CD14-positive monocyte (primary cell): ENCODE results near the gene SYNE3. TPM values are rescaled to one million over a fixed set of nuclear protein-coding genes. Genes with fewer than 3 reads are reported as not detected.
A peak's percentile ranks its signal among the peaks of the same experiment; 100 is the strongest.

Source experiments
- DNase-seq, 3 donors: peaks; one replicate each; pipeline ENCODE4 v3.0.0-alpha.2; 2011 to 2022
- H2AFZ ChIP-seq: 2 replicates; pipeline ENCODE4 v1.6.0; 2012; ENCODE audit warnings: mild to moderate bottlenecking, low read depth, low read length, inconsistent platforms; ENCODE audit not compliant: insufficient read depth, poor library complexity, severe bottlenecking
- H3K27ac ChIP-seq, 2 donors: 1 replicate in 1 of 2; 2 replicates in 1 of 2; pipeline ENCODE4 v1.5.1; 2012 to 2013; ENCODE audit warnings: low read length in 2 of 2, control low read depth in 1 of 2, inconsistent platforms in 1 of 2, low read depth in 1 of 2, mild to moderate bottlenecking in 1 of 2
- H3K27me3 ChIP-seq, 2 donors: one replicate each; pipeline versions ENCODE4 v1.6.0 to v1.6.1; 2011 to 2013; ENCODE audit warnings: low read length in 2 of 2; ENCODE audit not compliant: control insufficient read depth in 2 of 2, insufficient read depth in 2 of 2
- H3K36me3 ChIP-seq, 2 donors: replicated peaks in 1 of 2; 1 replicate in 1 of 2; 2 replicates in 1 of 2; pipeline versions ENCODE4 v1.5.1 to v1.6.1; 2012 to 2013; ENCODE audit warnings: low read length in 2 of 2, control low read depth in 1 of 2, inconsistent platforms in 1 of 2, mild to moderate bottlenecking in 1 of 2; ENCODE audit not compliant: insufficient read depth in 2 of 2, control insufficient read depth in 1 of 2
- H3K4me1 ChIP-seq, 2 donors: 1 replicate in 1 of 2; 2 replicates in 1 of 2; pipeline versions ENCODE4 v1.5.1 to v1.6.1; 2012 to 2013; ENCODE audit warnings: low read length in 2 of 2, control low read depth in 1 of 2, inconsistent platforms in 1 of 2, mild to moderate bottlenecking in 1 of 2, moderate library complexity in 1 of 2; ENCODE audit not compliant: insufficient read depth in 2 of 2, control insufficient read depth in 1 of 2
- H3K4me2 ChIP-seq: replicated peaks from 2 replicates; pipeline ENCODE3; 2012; ENCODE audit warnings: low read length, moderate library complexity, mild to moderate bottlenecking; ENCODE audit not compliant: poor library complexity, severe bottlenecking; ENCODE audit errors: extremely low read depth
- H3K4me3 ChIP-seq, 3 experiments: fragments of 200-600 bp in 1 of 3; sonication (generic) in 1 of 3; replicated peaks in 1 of 3; 1 replicate in 2 of 3; 2 replicates in 1 of 3; pipeline ENCODE4 v1.5.1; 2011 to 2013; ENCODE audit warnings: low read length in 3 of 3, mild to moderate bottlenecking in 3 of 3, control low read depth in 2 of 3, low read depth in 2 of 3, inconsistent platforms in 1 of 3, moderate library complexity in 1 of 3
- H3K79me2 ChIP-seq: 2 replicates; pipeline ENCODE4 v1.6.0; 2012; ENCODE audit warnings: mild to moderate bottlenecking, control low read depth, inconsistent platforms, low read length, moderate library complexity; ENCODE audit not compliant: insufficient read depth
- H3K9ac ChIP-seq: 2 replicates; pipeline ENCODE4 v1.6.0; 2017; ENCODE audit warnings: low read length, mild to moderate bottlenecking; ENCODE audit not compliant: insufficient read depth, poor library complexity, severe bottlenecking
- H3K9me3 ChIP-seq, 2 donors: replicated peaks in 1 of 2; 1 replicate in 1 of 2; 2 replicates in 1 of 2; pipeline versions ENCODE4 v1.5.1 to v1.6.1; 2012 to 2013; ENCODE audit warnings: low read length in 2 of 2, control low read depth in 1 of 2; ENCODE audit not compliant: control insufficient read depth in 1 of 2, insufficient read depth in 1 of 2
- H4K20me1 ChIP-seq: 2 replicates; pipeline ENCODE4 v1.6.0; 2012; ENCODE audit warnings: mild to moderate bottlenecking, low read length, control low read depth, moderate library complexity; ENCODE audit not compliant: insufficient read depth
- H3K27ac Mint-ChIP-seq, 7 donors: one replicate each; pipeline ENCODE4 v1.8.0; 2020; ENCODE audit warnings: mild to moderate bottlenecking in 7 of 7, mixed read lengths in 7 of 7, moderate library complexity in 6 of 7, inconsistent platforms in 2 of 7
- H3K27me3 Mint-ChIP-seq, 3 donors: one replicate each; pipeline ENCODE4 v1.8.0; 2021 to 2022; ENCODE audit warnings: low read depth in 3 of 3, mild to moderate bottlenecking in 3 of 3, mixed read lengths in 3 of 3, moderate library complexity in 3 of 3, inconsistent platforms in 1 of 3
- H3K36me3 Mint-ChIP-seq, 2 donors: one replicate each; pipeline ENCODE4 v1.8.0; 2020; ENCODE audit warnings: mixed read lengths in 2 of 2, inconsistent platforms in 1 of 2, mild to moderate bottlenecking in 1 of 2
- H3K4me1 Mint-ChIP-seq: one replicate; pipeline ENCODE4 v1.8.0; 2020; ENCODE audit warnings: mild to moderate bottlenecking, mixed read lengths
- H3K4me3 Mint-ChIP-seq, 2 donors: one replicate each; pipeline ENCODE4 v1.8.0; 2020; ENCODE audit warnings: mild to moderate bottlenecking in 2 of 2, mixed read lengths in 2 of 2, moderate library complexity in 1 of 2
- H3K9me3 Mint-ChIP-seq, 7 donors: one replicate each; pipeline ENCODE4 v1.8.0; 2020 to 2022; ENCODE audit warnings: mixed read lengths in 7 of 7, mild to moderate bottlenecking in 6 of 7, moderate library complexity in 6 of 7, inconsistent platforms in 2 of 7
- WGBS: methylation state at CpG from one replicate; pipeline ENCODE4 v1.1.5; 2013; ENCODE audit warnings: missing lambda C conversion rate; ENCODE audit not compliant: insufficient coverage; 5-methylcytosine and 5-hydroxymethylcytosine counted together
- intact Hi-C, 2 donors: fragments of 100-400 bp; cut with micrococcal nuclease; formaldehyde crosslinking; loops; one replicate each; pipeline versions ENCODE4 v1.15.0 to v1.15.1; 2023
- polyA plus RNA-seq, 3 donors: library from polyadenylated mRNA; depleted of rRNA in 1 of 3; unstranded in 2 of 3; stranded (reverse) in 1 of 3; fragments of 300-500 nt in 2 of 3; fragments of >200 nt in 1 of 3; fragmentation: Illumina TruSeq in 2 of 3; gene quantifications; 1 replicate in 2 of 3; 2 replicates in 1 of 3; pipeline ENCODE4 v1.2.3, GENCODE V29; 2012 to 2021
- TF ChIP-seq, protein P1 (sequence below): fragments of 200-600 bp; IDR thresholded peaks from one replicate; pipeline ENCODE4 v1.8.0; 2022; ENCODE audit warnings: antibody characterized with exemption, mild to moderate bottlenecking

SYNE3 gene
- polyA plus RNA-seq, 3 donors = 2.6 to 26.1 (median 3.5) TPM

DNA sequence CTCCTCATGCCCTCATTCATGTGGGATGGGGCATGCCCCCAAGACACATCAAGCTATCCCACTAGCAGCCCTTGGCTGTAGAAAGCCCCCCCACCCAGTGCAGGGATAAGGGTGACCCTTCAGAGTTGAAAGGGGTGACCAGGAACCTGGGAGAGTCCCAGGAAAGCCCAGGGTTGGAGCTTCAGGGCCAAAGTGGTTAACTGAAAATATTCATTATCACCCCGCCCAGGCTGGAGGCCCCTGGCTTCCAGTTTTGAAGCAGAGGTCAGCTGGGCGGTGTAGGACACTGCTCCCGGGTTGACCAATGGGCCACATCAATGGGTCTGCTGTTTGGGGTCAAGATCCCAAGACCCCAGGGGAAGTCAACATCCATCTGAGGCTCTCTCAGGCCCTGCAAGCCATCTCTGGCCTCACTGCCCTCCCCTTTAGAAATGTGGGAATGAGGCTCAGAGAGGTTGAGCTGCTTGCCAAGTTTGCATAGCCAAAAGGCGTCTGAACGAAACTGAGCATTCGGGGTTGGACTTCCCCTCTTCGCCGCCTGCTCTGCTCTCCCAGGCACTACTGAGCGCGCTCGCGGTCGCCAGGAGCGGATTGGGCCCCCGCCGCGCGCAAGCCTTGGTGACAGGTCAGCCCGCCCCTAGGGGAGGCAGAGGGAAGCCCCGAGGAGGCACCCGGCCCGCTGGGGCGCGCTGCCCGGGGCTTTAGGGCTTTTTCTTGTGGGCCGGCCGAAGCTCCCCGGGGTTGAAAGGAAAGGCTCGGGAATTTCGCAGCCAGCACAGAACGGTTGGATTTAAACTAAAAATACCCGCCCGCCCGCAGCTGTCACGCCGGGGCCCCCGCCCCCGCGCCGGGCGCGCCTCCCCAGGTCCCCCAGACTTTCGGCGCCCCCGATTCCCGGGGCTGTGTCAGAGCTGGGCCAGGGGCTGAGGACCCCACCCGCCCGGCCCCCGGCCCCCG lies 576 bp downstream of the SYNE3 start:
- TF ChIP-seq, protein P1, sequence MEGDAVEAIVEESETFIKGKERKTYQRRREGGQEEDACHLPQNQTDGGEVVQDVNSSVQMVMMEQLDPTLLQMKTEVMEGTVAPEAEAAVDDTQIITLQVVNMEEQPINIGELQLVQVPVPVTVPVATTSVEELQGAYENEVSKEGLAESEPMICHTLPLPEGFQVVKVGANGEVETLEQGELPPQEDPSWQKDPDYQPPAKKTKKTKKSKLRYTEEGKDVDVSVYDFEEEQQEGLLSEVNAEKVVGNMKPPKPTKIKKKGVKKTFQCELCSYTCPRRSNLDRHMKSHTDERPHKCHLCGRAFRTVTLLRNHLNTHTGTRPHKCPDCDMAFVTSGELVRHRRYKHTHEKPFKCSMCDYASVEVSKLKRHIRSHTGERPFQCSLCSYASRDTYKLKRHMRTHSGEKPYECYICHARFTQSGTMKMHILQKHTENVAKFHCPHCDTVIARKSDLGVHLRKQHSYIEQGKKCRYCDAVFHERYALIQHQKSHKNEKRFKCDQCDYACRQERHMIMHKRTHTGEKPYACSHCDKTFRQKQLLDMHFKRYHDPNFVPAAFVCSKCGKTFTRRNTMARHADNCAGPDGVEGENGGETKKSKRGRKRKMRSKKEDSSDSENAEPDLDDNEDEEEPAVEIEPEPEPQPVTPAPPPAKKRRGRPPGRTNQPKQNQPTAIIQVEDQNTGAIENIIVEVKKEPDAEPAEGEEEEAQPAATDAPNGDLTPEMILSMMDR = peak; percentile 62
- Mint-ChIP-seq H3K4me1 (peaks cover 76% of the 10 kb centered on the region), H3K27ac (peak overlapping the region; percentile 88 to 96 (median 95)), H3K36me3 (peaks cover 13 to 17% of the 10 kb centered on the region in 2 donors), H3K4me3 (peak overlapping the region; percentile 86 to 95), H3K9me3 (no peaks in the 10 kb centered on the region), H3K27me3 (peaks cover 0 to 4% (median 0%) of the 10 kb centered on the region in 3 donors)
- H3K4me2 ChIP-seq = peak overlapping the region; percentile 90
- peak overlapping the region; percentile 62 to 90 (median 63) for H3K4me3 ChIP-seq
- peaks cover 47% of the 10 kb centered on the region for H4K20me1 ChIP-seq
- H3K27me3 ChIP-seq = no peaks in the 10 kb centered on the region
- 0% methylated on average over 38 of the region's 50 CpGs for WGBS
- H2AFZ ChIP-seq = peak overlapping the region; percentile 49
- peak overlapping the region; percentile 70 for H3K9ac ChIP-seq
- H3K4me1 ChIP-seq = peaks cover 80 to 84% of the 10 kb centered on the region in 2 donors
- H3K79me2 ChIP-seq = peaks cover 64% of the 10 kb centered on the region
- peak overlapping the region; percentile 86 to 88 for H3K27ac ChIP-seq
- DNase-seq = peak; percentile 78 to 92 (median 91)
- H3K36me3 ChIP-seq = peaks cover 0 to 3% of the 10 kb centered on the region in 2 donors
- H3K9me3 ChIP-seq = no peaks in the 10 kb centered on the region
- intact Hi-C loops = loop anchor here (10.0 kb wide), 2 partner anchors 201 to 361 kb away; partner anchors contain the start of genes CLMN (in 1 of the 2) and DICER1 (in 1 of the 2)

DNA sequence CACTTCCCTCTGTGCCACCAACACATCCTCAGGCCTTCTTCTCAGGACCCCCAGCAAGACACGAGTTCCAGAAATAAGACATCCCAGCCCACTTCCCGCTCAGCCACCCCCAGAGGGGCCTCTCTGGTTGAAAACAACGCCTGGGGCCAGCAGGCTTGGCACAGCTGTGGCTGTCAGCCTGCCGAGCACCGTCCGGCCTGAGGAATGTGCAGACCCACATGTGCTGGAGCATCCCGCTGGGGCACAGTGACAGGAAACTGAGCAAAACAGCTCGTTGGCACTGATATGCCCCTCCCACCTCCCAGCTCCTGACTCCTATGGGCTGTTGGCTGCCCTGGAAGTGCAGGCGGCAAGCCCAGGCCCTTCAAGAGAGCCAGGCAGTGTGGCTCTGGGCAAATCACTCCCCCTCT lies 1.4 kb downstream of the SYNE3 start:
- WGBS = 0% methylated on average over 9 of the region's 9 CpGs

More for the DNA sequence above, 1.4 kb downstream of the SYNE3 start:
- peak overlapping the region; percentile 70 for H3K9ac ChIP-seq
- H2AFZ ChIP-seq = no peak overlapping the region
- peaks cover 71% of the 10 kb centered on the region for H3K79me2 ChIP-seq
- no peak for DNase-seq
- H3K27me3 ChIP-seq = no peaks in the 10 kb centered on the region
- peak overlapping the region; percentile 88 to 96 (median 95) for H3K27ac Mint-ChIP-seq
- H3K4me1 ChIP-seq = peaks cover 74 to 81% of the 10 kb centered on the region in 2 donors
- peaks cover 19 to 24% of the 10 kb centered on the region in 2 donors for H3K36me3 Mint-ChIP-seq
- H3K27me3 Mint-ChIP-seq = peaks cover 0 to 4% (median 0%) of the 10 kb centered on the region in 3 donors
- H3K9me3 Mint-ChIP-seq = no peaks in the 10 kb centered on the region
- H3K36me3 ChIP-seq = peaks cover 0 to 11% of the 10 kb centered on the region in 2 donors
- peak overlapping the region; percentile 86 to 88 for H3K27ac ChIP-seq
- TF ChIP-seq, protein P1 = no peak
- H3K4me3 ChIP-seq = peak overlapping the region; percentile 62 to 90 (median 63)
- peak overlapping the region; percentile 90 for H3K4me2 ChIP-seq
- H3K9me3 ChIP-seq = no peaks in the 10 kb centered on the region
- peaks cover 80% of the 10 kb centered on the region for H3K4me1 Mint-ChIP-seq
- intact Hi-C loops = loop anchor here (10.0 kb wide), 2 partner anchors 200 to 360 kb away; partner anchors contain the start of genes CLMN (in 1 of the 2) and DICER1 (in 1 of the 2)
- peak overlapping the region; percentile 86 to 95 for H3K4me3 Mint-ChIP-seq
- H4K20me1 ChIP-seq = peaks cover 55% of the 10 kb centered on the region
